Superior temporal gyrus (tissue), 1 donor: ENCODE measurements around the gene SLC15A1.

Experiments used
- DNase-seq: peaks from one replicate; pipeline ENCODE4 v3.0.0-alpha.2; 2016; ENCODE audit errors: extremely low spot score

The SLC15A1 gene

DNA sequence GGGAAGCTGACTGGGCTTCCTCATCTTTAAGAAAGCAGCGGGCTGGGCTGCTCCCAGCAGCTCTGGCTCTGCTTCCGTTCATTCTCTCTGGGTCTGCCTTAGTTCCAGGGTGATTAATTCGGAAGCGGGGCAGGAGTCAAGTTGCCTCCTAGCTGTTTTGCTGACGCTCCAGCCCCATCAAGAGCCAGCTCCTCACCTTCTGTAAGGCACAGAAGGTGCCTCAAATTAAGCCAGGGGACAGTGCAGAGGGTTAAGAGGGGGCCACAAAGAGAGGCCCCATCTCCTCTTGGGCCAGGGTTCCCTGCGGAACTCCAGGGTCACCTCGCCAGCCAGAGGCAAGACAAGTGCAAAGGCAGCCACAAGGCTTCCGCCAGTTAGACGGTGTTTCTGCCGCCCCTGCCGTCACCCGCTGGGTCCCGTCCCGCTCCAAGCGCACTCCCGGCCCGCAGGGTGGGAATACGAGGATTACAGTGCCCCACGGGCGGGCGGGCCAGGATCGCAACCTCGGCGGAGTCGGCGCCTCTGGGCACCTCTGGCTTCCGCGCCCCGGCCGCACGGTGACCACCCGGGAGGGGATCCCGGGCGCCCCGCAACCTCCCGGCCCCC, 508 bp downstream of the SLC15A1 start:
- DNase-seq: no peak

DNA sequence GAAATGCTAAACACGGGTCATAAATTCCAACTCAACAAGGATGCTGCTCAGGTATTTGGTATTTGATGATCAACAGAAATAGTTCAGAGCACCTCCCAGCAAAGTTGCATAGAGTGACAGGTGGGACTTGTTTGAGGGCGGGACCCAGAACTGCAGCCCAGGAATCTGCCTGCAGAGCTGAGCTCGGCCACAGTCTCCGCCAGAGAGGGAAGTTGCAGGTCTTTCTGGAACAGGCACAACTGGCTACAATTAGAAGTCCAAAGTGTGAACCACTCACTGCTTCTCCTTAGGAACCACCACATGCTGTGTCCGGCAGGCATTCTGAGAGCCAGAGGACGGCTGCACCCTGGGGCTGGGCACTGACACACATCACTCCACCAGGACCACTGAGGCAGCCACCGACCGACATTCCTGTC, 1.1 kb downstream of the SLC15A1 start:
- DNase-seq: no peak

DNA sequence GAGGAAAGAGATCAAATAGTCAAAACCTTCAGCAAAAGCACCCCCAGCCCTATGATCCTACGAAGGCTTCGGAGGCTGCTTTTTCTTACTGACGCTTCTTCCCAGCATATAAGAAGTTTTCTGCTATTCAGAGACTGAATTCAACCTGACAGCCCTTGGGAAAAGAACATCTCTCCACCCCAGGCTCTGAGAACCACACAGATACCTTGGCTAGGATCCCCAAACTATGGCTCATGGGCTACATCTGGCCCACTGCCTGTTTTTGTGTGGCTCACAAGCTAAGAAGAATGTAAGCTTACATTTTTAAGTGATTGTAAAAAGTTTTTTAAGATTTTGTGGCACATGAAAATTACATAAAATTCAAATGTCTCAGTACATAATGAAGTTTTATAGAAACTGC, 3.0 kb downstream of the SLC15A1 start:
- DNase-seq: no peak

DNA sequence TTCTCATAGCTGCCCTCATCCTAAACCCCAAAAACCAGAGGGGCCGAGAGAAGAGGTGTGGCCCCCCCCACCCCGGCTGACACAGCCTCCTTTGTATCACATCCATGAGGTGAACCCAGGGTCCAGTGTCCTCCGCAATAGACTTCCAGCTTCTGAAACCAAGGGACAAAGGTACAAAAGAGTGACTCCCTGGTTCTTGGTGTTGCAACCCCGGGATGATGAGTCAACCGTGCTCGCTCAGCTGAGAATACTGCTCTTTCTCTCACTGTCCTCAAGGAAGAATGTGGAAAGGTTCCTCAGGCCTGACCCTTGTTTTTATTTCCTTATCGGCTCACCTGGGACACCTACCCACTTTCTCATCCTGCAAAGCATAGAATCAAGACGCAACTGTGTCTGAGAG, 5.5 kb downstream of the SLC15A1 start:
- DNase-seq: no peak

DNA sequence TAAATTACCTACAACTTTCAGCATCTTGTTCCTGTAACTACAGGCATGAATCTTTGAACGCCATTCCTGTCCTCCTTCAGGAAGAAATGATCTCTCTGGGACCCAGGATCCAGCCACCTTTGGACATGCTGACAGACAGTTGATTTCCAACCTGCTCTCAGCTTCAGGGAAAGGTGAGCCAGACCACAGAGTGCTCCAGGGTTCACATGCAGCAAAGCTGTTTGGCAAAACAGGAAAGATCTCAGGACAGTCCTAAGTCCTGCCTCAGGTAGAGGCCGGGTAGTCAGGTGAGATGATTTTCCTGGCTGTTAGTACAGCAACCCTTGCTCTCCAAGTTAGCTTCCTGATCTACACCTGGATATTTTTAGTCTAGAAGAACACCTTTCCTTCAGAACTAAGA, 9.1 kb downstream of the SLC15A1 start:
- no peak for DNase-seq

DNA sequence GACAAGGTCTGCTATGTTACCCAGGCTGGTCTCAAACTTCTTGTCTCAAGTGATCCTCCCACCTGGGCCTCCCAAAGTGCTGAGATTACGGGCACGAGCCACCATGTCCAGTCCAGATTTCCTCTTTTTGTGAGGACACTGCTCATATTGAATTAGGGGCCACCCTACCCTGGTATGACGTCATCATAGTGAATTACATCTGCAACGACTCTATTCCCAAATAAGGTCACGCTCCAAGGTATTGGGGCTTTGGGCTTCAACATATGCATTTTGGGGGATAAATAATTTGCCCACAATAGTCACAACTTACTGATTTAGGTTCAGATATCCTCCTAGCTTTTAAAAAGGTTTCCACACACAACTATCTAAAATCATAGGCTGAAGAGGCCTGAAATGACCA, 9.5 kb downstream of the SLC15A1 start:
- no peak for DNase-seq

DNA sequence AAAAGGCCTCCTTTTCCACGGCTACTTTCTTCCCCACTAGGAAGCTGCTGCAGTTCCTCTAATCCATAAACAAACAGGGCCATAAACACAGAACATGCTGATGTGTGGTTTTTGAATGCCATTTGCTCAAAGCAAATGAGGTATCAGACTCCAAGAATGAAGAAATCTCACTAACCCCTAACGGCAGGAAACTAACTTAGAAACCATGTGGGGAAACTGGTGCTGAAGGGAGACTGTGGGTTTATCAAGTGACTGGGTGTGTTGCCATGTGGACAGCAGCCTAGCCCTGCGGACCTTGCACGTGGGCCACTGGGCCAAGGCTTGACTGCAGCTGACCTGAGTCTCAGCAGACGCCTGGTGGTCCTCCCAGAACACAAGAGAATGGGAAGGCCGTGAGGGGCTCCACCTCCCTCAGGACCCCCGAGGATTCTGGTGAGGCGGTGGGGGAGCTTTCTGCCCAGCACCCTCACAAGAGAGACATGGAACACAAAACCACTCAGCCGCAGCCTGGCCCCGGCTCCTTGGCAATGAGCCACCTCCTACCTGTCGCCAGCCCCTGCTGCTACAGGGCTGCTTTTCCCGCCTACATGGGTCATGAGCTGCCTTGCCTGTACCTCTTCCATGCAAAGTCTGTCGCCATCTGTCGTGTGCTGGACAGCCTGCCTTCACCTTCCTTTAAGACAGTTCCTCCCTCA, 10.6 kb downstream of the SLC15A1 start:
- no peak for DNase-seq

DNA sequence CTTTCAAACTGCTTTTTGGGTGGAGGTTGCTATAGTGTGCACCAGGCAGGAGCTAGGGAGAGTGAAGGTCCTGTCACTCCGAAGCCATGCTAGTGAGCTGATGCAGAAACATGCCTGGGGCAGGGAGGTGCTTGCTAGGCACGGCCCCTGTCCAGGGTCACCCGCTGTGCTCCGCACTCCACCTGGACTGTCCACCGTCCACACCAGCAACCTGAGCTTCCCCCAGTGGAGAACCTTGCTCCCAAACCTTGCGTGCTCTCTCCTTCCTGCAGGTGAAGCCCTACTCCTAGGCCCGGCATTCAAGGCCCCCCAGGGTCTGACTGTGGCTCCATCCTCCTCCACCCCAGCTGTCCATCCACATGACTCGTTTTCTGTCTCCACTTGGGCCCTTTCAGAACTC, 12.3 kb downstream of the SLC15A1 start:
- no peak for DNase-seq

DNA sequence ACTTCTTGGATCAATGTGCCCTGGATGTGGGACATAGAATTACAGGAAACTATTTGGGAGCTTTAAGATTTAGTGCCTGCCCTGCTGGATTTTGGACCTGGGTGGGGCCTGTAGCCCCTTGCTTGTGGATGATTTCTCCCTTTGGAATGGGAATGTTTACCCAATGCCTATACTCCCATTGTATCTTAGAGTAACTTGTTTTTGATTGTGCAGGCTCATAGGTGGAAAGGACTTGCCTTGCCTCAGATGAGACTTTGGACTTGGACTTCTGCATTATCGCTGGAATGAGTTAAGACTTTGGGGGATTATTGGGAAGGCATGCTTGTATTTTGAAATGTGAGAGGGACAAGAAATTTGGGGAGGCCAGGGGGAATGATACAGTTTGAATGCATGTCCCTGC, 13.5 kb downstream of the SLC15A1 start:
- DNase-seq: no peak

DNA sequence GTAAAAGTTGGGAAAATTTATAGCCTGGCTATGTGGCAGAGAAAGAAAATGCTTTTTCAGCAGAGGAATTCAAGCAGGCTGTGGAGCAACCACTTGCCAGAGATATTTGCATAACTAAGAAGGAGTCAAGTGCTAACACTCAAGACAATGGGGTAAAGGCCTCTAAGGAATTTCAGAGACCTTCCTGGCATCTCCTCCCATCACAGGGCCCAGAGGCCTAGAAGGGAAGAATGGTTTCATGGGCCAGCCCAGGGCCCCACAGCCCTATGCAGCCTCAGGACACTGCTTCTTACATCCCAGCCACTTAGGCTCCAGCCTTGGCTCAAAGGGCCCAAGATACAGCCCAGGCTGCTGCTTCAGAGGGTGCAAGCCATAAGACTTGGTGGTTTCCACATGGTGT, 14.3 kb downstream of the SLC15A1 start:
- no peak for DNase-seq

DNA sequence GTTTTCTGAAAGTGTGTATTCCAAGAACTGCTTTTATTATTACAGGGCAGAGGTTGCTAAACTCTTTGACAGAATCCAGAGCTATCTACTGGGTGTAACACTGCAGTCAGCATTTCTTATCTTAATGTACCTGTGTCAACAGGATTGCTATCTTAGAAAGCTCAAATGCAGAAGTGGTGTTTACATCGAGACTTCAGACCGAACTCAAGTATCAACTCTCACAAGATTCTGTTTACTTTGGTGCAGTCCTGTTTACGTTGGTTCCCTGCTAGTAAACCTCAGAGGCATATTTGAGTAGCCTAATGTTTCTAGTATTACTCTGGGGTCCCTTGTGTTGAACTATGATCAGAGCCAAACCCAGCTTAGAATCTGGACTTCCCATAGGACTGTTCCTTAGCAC, 20.5 kb downstream of the SLC15A1 start:
- no peak for DNase-seq

DNA sequence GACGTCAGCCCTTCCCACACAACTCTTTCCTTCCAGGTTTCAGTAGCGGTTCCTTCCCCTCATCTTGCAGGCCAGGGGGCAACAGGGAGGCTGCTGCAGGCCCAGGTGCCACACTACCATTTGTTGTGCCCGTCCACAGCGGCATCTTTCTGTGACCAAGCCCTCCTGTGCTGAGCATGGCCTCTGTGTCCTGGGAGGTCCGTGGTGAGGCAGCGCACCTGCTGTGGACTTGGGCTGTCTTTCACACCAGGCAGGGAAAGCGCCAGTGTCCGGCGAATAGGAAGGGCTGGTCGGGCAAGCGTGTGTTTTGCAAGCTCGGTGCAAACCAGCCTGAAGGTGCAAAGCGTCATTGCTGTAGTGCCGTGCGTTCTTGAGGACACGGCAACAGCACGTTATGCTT, 21.4 kb downstream of the SLC15A1 start:
- no peak for DNase-seq

DNA sequence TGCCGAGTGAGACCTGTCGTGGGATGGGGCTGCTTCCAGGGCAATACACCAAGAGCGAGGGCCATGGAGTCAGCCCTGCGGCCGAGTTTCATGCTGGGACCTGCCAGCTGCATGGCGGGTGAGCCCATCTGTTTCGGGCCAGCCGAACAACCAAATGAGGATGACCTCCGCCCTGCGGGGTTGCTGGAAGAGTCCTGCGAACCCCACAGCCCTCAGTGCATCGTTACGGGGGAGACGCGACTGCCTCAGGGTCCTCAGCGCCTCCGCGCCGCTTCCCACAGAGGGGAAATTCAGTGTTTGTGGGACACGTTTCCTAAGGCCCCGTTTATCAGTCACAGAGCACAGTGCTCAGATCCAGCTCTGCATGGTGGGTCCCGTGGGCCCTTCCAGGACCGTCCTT, 22.0 kb downstream of the SLC15A1 start:
- no peak for DNase-seq

DNA sequence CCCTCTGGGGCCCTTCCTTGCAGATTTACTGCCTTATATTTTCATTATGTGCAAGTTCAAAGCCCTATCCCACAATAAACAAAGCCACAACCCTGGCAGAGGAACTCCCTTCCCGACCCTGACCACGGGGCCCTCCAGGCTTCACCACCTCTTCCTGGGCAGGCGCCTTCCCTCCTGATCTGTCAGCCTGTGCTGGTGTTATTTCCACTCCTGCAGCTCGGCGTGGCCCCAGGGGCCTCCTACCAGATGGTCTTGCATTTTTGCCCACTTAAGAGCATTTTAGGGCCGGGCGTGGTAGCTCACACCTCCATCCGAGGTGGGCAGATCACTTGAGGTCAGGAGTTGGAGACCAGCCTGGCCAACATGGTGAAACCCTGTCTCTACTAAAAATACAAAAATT, 22.8 kb downstream of the SLC15A1 start:
- DNase-seq: no peak

DNA sequence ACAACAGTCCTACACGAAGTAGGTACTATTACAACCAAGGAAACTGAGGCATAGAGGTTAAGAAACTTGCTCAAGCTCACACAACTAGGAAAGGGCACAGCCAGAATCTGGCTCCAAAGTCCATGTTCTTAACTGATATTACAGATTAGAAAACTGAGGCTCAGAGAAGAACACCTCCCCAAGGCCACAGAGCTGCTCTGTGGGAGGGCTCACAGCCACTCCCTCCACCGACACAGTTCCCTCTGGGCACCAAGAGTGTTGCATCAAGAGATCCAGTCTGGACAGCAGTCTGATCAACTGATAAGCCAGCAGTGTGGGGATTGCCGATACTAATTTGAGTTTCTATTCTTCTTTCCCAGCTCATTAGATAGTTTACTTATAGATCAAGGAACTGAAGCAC, 29.5 kb downstream of the SLC15A1 start:
- DNase-seq: no peak

DNA sequence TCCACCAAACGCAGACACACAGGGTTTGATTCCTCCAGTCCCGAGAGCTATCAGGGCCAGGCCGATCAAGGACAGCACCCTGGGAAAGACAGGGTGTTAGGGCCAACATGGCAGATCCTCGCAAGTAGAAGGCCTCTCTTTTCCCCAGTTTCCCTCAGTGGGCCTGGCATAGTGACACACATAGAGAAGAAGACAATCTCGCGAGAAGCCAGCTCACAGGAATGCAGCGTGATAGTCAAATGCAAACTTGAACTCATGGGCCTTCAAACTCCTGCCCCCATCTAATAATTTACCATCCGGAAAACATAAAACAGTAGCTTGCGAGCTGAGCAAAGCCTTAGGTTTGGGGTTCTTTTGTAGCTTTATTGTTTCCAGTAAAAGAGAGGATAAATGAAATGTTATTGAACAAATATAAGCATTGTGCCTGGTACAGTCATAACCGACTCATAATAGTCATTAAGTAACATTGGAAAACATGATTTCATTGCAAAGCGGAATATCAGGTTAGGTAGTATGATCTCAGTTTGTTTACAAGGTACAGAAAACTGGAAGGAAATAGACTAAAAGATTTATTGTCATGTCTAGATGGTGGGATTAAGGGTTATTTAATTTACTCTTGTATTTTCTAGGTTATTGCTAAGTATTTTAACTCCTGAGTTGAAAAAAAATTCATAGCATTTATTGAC, 30.5 kb downstream of the SLC15A1 start:
- no peak for DNase-seq

DNA sequence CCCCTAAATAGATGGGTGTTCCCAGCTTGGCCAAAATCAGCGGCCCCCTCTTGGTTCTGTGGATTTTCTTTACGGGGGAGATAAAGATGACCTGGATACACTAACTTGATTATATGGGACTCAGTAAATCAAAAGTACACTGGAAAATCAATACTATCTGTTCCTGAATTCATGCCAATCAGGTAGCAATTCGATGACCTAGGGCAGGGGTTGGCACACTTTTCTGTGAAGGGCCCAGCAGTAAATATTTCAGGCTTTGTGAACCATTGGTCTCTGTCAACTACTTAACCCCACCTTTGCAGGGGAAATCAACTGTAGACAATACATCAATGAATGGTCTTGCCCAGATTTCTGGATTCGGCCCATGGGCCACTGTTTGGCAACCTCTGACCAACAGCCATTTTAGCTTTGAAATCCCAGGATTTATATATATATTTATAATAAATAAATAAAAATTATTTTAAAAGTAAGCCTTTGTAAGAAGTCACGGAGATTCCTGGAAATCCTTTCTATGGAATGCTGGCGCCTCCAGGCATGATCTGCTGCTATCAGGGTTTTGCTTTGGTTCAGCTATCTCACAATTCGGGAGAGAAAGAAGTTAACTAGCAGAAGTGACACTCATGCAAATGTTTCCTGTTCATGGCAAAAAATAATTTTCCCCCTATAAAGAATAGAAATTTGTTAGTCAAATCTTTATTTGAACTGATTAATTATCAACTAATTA, 32.8 kb downstream of the SLC15A1 start:
- no peak for DNase-seq

DNA sequence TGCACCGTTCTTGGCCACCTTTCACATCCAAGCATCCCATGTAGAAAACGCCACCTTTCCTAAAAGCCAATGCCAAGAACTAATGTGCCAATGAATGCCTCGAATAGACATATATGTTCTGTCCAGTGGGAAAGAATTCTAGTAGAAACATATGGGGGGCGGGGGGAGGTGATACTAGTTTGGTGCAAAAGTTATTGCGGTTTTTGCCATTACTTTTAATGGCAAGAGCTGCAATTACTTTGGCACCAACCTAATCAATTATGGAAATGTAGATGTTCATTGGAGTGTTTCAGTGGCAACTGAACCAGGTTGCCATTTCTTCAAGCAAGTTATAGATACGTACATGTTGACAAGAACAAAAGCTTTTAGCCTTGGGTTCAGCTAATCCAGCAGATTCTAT, 34.6 kb downstream of the SLC15A1 start:
- no peak for DNase-seq

DNA sequence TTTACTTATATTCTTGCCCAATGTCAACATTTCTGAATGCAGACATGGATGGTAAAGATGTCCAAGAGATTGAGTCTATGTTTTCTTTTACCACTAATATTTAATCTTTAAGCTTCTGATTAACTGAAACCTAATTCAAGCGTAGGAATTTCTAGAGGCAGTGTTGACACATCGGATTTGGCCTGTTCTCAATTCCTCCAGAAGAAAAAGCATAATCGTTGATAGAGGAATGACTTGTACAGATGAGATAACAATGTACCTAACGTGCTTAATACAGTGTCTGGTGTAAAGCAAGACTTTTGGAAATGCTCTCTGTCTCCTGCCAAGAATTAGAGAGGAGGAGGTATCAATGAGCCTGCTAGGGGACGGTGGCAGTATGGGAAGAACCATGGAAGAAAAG, 35.2 kb downstream of the SLC15A1 start:
- DNase-seq: no peak

DNA sequence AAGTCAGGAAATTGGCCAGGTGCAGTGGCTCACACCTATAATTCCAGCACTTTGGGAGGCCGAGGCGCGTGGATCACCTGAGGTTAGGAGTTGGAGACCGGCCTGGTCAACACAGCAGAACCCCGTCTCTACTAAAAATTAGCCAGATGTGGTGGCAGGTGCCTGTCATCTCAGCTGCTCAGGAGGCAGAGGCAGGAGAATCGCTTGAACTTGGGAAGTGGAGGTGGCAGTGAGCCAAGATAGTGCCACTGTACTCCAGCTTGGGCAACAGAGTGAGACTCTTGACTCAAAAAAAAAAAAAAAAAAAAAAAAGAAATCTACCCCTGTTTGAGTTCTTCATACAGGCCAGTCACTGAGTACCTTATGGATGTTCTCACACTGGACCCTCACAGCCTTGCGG, 42.0 kb downstream of the SLC15A1 start:
- no peak for DNase-seq

DNA sequence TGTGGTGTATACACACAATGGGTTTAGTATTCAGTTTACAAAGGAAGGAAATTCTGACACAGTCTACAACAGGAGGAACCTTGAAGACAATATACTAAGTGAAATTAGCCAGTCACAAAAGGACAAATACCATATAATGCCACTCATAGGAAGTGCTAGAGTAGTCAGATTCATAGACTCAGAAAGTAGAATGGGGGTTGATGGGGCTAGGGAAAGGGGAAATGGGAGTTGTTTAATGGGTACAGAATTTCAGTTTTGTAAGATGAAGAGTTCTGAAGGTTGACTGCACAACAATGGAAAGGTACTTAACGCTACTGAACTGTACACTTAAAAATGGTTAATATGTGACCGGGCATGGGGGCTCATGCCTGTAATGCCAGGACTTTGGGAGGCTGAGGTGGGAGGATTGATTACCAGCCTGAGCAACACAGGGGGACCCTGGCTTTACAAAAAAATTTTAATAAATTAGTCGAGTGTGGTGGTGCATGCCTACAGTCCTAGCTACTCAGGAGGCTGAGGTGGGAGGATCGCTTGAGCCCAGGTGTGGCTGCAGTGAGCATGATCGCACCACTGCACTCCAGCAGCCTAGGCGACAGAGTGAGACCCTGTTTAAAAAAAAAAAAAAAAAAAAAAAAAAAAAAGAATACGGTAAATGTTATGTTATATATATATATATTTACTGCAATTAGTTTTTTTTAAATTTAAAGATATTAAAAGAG, 45.0 kb downstream of the SLC15A1 start:
- no peak for DNase-seq
